ENCODE data around the gene RPL27A. TPM values are rescaled to one million over a fixed set of nuclear protein-coding genes. Genes with fewer than 3 reads are reported as not detected.

RPL27A gene
- total and polyA plus RNA-seq, 5 donors = 519 to 1,811 (median 707) TPM

DNA sequence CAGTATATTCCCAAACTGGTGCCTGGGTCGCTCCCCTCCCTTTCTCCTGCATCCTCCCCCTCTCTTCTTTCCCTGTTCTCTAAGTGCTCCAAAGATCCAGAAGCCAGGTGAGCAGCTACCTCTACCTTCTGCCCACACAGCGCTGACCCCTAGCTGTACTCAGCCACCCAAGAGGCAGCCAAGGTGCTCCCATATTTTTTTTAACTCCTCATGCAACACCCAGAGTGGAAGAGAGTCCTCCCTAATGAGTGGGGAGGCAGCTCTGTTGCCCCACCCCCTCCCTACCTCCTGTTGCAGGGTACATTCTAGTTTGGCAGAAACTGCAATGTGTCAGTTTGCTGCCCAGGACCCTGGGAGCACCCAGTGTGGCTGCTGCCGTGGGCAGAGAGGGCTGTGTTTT, 40.2 kb downstream of the RPL27A start:
- Histone ChIP-seq H3K27me3 (ENCODE audit: control insufficient read depth, insufficient read depth) (no peaks in the 10 kb centered on the region), H3K9me3 (ENCODE audit: control insufficient read depth, low read length) (no peaks in the 10 kb centered on the region), H3K27ac (ENCODE audit: low read length) (no peak overlapping the region), H3K4me3 (ENCODE audit: low read length) (no peak overlapping the region), H3K4me1 (ENCODE audit: control insufficient read depth, insufficient read depth, low read length) (peaks cover 55% of the 10 kb centered on the region)
- DNase-seq (no peak), ATAC-seq (no peak)
- WGBS = 71% methylated on average over 3 of the region's 3 CpGs
- intact Hi-C loops (cut with DNase I) = no loop called here

- no peaks in the 10 kb centered on the region for H3K27me3 ChIP-seq (ENCODE audit: control insufficient read depth, insufficient read depth)
- intact Hi-C loops (cut with DNase I) = no loop called here
- WGBS = 94% methylated on average over 7 of the region's 7 CpGs
Measured at GRCh38 chr11:8723711-8724110, 41.1 kb downstream of the RPL27A start.

DNA sequence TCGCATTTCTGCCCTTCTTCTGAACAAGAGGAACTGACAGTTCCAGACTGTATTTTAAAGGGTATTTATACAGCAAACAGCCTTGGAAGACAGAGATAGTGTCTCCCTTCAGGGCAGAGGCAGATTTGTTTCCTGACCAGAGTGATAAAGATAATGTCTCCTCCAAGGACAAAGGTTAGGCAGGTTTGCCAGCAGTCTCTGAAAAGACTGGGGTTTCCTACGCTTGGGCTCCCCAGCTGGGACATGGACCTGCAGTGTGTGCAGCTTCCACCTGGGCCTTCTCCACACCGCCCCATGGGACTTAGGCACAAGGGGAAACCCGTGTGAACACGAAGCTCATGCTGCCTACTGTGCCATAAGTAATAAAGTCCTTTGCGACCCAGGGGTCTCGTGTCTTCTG, 42.1 kb downstream of the RPL27A start:
- Histone ChIP-seq H3K4me1 (ENCODE audit: control insufficient read depth, insufficient read depth, low read length) (peaks cover 41% of the 10 kb centered on the region), H3K9me3 (ENCODE audit: control insufficient read depth, low read length) (no peaks in the 10 kb centered on the region), H3K4me3 (ENCODE audit: low read length) (no peak overlapping the region), H3K27ac (ENCODE audit: low read length) (no peak overlapping the region), H3K27me3 (ENCODE audit: control insufficient read depth, insufficient read depth) (no peaks in the 10 kb centered on the region)
- 90% methylated on average over 7 of the region's 7 CpGs for WGBS
- ATAC-seq (no peak), DNase-seq (no peak)
- intact Hi-C loops (cut with DNase I) = no loop called here

More at GRCh38 chr11:8723711-8724110, 41.1 kb downstream of the RPL27A start:
- no peak for DNase-seq
- H3K4me3 ChIP-seq (ENCODE audit: low read length) = no peak overlapping the region
- ATAC-seq = no peak
- H3K27ac ChIP-seq (ENCODE audit: low read length) = no peak overlapping the region
- peaks cover 48% of the 10 kb centered on the region for H3K4me1 ChIP-seq (ENCODE audit: control insufficient read depth, insufficient read depth, low read length)
- H3K9me3 ChIP-seq (ENCODE audit: control insufficient read depth, low read length) = no peaks in the 10 kb centered on the region

DNA sequence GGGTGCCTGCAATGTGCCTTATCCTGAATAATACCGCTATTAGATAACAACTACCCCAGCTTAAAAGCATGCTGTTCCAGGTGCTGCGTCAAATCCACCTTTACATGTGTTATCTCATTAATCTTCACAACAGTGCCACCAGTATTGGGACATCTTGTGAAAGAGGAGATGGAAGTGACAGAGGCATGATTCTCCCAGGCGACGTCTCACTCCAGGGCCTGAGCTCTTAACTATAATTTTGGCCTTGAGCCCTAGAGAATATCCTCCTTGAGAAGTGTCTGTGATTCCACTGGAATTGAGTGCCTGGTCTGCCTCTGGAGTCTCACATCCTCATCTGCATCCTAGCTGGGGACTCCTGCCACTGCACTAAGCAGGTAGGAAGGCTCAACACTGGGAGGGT, 43.8 kb downstream of the RPL27A start:
- DNase-seq (no peak), ATAC-seq (no peak)
- H3K4me3 ChIP-seq (ENCODE audit: low read length) = no peak overlapping the region
- no peaks in the 10 kb centered on the region for H3K27me3 ChIP-seq (ENCODE audit: control insufficient read depth, insufficient read depth)
- no peaks in the 10 kb centered on the region for H3K9me3 ChIP-seq (ENCODE audit: control insufficient read depth, low read length)
- intact Hi-C loops (cut with DNase I) = no loop called here
- H3K27ac ChIP-seq (ENCODE audit: low read length) = no peak overlapping the region
- H3K4me1 ChIP-seq (ENCODE audit: control insufficient read depth, insufficient read depth, low read length) = peaks cover 27% of the 10 kb centered on the region
- WGBS = 71% methylated on average over 4 of the region's 4 CpGs

DNA sequence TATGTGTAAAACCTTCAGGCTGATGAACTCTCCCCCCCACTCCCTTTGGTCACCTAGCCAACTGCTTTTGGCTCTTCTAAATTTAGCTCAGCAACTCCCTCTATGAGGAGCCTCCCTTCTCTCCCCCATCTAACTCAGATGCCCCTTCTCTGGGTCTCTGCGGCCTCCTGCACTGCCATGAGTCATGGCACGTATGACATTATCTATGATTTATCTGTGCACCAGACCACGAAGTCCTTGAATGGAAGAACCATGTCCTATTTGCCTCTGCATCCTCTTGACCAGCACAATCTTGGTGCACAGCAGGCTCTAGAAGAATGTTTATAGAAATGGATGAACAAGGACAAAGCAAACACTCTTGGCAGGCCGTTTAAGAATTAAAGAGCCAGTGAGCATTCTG, 46.0 kb downstream of the RPL27A start:
- DNase-seq (no peak), ATAC-seq (no peak)
- intact Hi-C loops (cut with DNase I) = no loop called here
- H3K4me1 ChIP-seq (ENCODE audit: control insufficient read depth, insufficient read depth, low read length) = peaks cover 29% of the 10 kb centered on the region
- H3K9me3 ChIP-seq (ENCODE audit: control insufficient read depth, low read length) = no peaks in the 10 kb centered on the region
- no peak overlapping the region for H3K4me3 ChIP-seq (ENCODE audit: low read length)
- WGBS = 43% methylated on average over 4 of the region's 4 CpGs
- H3K27me3 ChIP-seq (ENCODE audit: control insufficient read depth, insufficient read depth) = no peaks in the 10 kb centered on the region
- peak overlapping the region; percentile 56 for H3K27ac ChIP-seq (ENCODE audit: low read length)

DNA sequence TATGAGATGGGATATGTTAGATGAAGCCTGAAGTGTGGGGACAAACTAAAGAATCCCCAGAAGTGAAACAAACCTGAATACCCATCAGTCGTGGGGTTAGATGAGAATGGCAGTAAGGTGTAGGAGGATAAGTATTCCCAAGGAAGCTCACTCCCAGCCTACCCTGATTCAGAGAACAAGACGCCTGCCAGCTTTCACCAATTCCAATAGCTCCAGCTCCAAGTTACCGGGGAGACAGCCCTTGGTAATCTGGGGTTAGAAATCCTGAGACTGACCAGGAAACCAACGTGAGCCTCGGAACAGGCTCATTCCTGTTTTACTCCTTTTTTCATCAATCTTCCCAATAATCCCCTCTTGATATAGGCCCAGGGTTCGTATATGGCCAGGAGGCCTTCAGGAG, 46.5 kb downstream of the RPL27A start:
- peaks cover 30% of the 10 kb centered on the region for H3K4me1 ChIP-seq (ENCODE audit: control insufficient read depth, insufficient read depth, low read length)
- DNase-seq (no peak), ATAC-seq (no peak)
- no peak overlapping the region for H3K4me3 ChIP-seq (ENCODE audit: low read length)
- H3K27ac ChIP-seq (ENCODE audit: low read length) = peak overlapping the region; percentile 56
- intact Hi-C loops (cut with DNase I) = no loop called here
- no peaks in the 10 kb centered on the region for H3K27me3 ChIP-seq (ENCODE audit: control insufficient read depth, insufficient read depth)
- 77% methylated on average over 6 of the region's 6 CpGs for WGBS
- no peaks in the 10 kb centered on the region for H3K9me3 ChIP-seq (ENCODE audit: control insufficient read depth, low read length)

- Histone ChIP-seq H3K9me3 (ENCODE audit: control insufficient read depth, low read length) (no peaks in the 10 kb centered on the region), H3K27me3 (ENCODE audit: control insufficient read depth, insufficient read depth) (no peaks in the 10 kb centered on the region), H3K4me3 (ENCODE audit: low read length) (no peak overlapping the region), H3K27ac (ENCODE audit: low read length) (peak overlapping the region; percentile 6), H3K4me1 (ENCODE audit: control insufficient read depth, insufficient read depth, low read length) (peaks cover 30% of the 10 kb centered on the region)
- intact Hi-C loops (cut with DNase I) = no loop called here
- ATAC-seq (no peak), DNase-seq (no peak)
- 89% methylated on average over 38 of the region's 38 CpGs for WGBS
Measured at GRCh38 chr11:8729837-8730696, 47.5 kb downstream of the RPL27A start.

- peaks cover 30% of the 10 kb centered on the region for H3K4me1 ChIP-seq (ENCODE audit: control insufficient read depth, insufficient read depth, low read length)
- no peaks in the 10 kb centered on the region for H3K27me3 ChIP-seq (ENCODE audit: control insufficient read depth, insufficient read depth)
- H3K9me3 ChIP-seq (ENCODE audit: control insufficient read depth, low read length) = no peaks in the 10 kb centered on the region
- no peak overlapping the region for H3K4me3 ChIP-seq (ENCODE audit: low read length)
- intact Hi-C loops (cut with DNase I) = no loop called here
- peak overlapping the region; percentile 6 for H3K27ac ChIP-seq (ENCODE audit: low read length)
- WGBS = 93% methylated on average over 23 of the region's 23 CpGs
- DNase-seq (peak in 1 of 3 donors; percentile 57), ATAC-seq (no peak)
Measured at GRCh38 chr11:8730697-8731020, 48.1 kb downstream of the RPL27A start.

DNA sequence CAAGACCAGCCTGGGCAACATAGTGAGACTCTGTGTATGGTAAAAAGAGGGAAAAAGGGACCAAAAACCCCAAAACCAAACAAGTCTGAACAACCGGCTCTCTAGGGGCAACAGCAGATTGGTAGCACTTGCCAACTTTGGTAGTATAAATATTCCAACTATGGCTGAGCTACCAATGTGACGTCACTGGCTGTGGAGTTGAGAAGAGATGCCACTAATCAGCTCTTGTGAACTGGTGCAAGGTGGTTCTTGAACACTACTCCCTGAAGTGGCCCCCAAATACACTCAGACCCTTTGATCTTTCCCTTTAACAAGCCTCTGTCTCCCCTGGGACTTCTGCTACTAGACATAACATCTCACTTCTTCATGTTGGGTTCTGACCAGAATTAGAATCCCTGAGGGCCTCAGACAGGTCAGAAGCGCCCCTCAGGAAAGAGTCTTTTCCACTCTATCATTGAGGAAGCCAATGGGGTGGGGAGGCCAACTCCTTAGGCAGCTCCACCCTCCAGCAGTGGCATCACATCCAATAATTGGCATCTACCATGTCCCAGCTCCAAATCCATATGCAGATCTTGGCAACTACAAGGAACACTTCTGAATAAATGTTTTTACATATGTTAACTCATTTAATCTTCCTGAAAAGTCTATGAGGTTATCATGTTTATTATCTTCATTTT, 49.2 kb downstream of the RPL27A start:
- H3K4me1 ChIP-seq (ENCODE audit: control insufficient read depth, insufficient read depth, low read length) = peaks cover 26% of the 10 kb centered on the region
- no peak overlapping the region for H3K4me3 ChIP-seq (ENCODE audit: low read length)
- no peaks in the 10 kb centered on the region for H3K9me3 ChIP-seq (ENCODE audit: control insufficient read depth, low read length)
- no peak for ATAC-seq
- 64% methylated on average over 3 of the region's 3 CpGs for WGBS
- DNase-seq = no peak
- peak overlapping the region; percentile 93 for H3K27ac ChIP-seq (ENCODE audit: low read length)
- intact Hi-C loops (cut with DNase I) = no loop called here
- H3K27me3 ChIP-seq (ENCODE audit: control insufficient read depth, insufficient read depth) = no peaks in the 10 kb centered on the region

DNA sequence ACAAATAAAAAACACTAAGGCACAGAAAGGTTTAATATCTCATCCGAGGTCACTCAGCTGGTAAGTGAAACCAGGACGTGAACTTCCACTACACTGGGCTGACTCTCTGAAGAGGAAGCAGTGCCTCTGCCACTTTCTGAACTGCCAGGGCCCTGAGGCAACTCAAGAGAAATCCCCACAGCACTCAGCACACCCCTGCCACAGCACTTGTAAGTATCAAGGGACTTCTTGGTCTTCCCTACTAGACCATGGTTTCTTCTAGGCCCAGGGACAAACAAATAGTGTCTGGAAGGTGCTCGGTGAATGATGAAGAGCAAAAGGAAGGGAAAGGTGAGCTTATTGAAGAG, 49.7 kb downstream of the RPL27A start:
- peak in 1 of 2 donors; percentile 1 for ATAC-seq
- Histone ChIP-seq H3K27ac (ENCODE audit: low read length) (peak overlapping the region; percentile 93), H3K27me3 (ENCODE audit: control insufficient read depth, insufficient read depth) (no peaks in the 10 kb centered on the region), H3K9me3 (ENCODE audit: control insufficient read depth, low read length) (no peaks in the 10 kb centered on the region), H3K4me1 (ENCODE audit: control insufficient read depth, insufficient read depth, low read length) (peaks cover 24% of the 10 kb centered on the region), H3K4me3 (ENCODE audit: low read length) (no peak overlapping the region)
- WGBS = 45% methylated on average over 3 of the region's 3 CpGs
- DNase-seq = no peak
- intact Hi-C loops (cut with DNase I) = no loop called here

DNA sequence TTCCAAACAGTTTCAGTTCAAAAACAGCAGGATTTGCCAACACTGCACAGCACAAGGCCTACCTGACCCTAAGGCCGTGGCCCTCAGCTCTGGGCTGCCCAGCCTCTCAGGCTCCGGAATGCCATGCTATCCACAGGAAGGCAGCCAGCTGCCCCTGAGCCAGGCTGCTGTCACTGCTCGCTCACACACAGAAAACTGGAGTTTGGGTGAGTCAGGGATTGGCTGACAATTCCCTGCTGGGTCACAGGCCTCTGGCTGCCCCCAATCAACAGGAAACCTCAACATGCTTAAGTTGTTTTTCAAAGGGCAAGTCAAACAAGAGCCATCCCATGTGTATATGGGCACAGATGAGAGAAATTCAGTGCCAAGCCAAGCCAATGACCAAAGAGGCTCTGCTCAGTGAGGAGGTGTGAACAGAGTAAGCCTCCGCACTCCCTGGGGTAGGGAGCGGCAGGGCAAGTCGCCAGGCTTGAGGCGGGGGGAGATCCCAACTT, 50.2 kb downstream of the RPL27A start:
- WGBS = 26% methylated on average over 7 of the region's 7 CpGs
- Histone ChIP-seq H3K9me3 (ENCODE audit: control insufficient read depth, low read length) (no peaks in the 10 kb centered on the region), H3K27ac (ENCODE audit: low read length) (peak overlapping the region; percentile 93), H3K4me1 (ENCODE audit: control insufficient read depth, insufficient read depth, low read length) (peaks cover 21% of the 10 kb centered on the region), H3K27me3 (ENCODE audit: control insufficient read depth, insufficient read depth) (no peaks in the 10 kb centered on the region), H3K4me3 (ENCODE audit: low read length) (no peak overlapping the region)
- DNase-seq = peak; percentile 81 to 93 (median 92)
- intact Hi-C loops (cut with DNase I) = no loop called here
- peak; percentile 87 to 91 for ATAC-seq
